H1 (cell line): ENCODE results near the gene CNGB1. TPM values are rescaled to one million over a fixed set of nuclear protein-coding genes. Genes with fewer than 3 reads are reported as not detected.

Source experiments
- CTCF ChIA-PET: fragments of 300-600 bp; sonication (Branson Sonifier 250); formaldehyde crosslinking; loops from one replicate; lab custom pipeline; 2021; ENCODE audit not compliant: partially characterized antibody; lab: Charles Lee
- POLR2A ChIA-PET: fragments of 300-600 bp; sonication (Branson Sonifier 250); formaldehyde crosslinking; loops from one replicate; lab custom pipeline; 2021; ENCODE audit warnings: inconsistent platforms; ENCODE audit not compliant: partially characterized antibody; lab: Charles Lee
- DNase-seq, 2 experiments: peaks; one replicate each; pipeline versions ENCODE4 v3.0.0 to v3.0.0-alpha.2; 2010 to 2022; ENCODE audit warnings: low spot score in 2 of 2, low read depth in 1 of 2, mixed read lengths in 1 of 2
- FAIRE-seq: peaks from 2 replicates; lab custom pipeline; 2011; peaks lifted over from hg19 to GRCh38; lab: Jason Lieb, UNC
- H2AFZ ChIP-seq: 2 replicates; pipeline ENCODE4 v1.8.1; 2012; ENCODE audit warnings: low read length, inconsistent platforms
- H2AK5ac ChIP-seq: 2 replicates; pipeline ENCODE4 v1.6.1; 2013; ENCODE audit warnings: low read depth, low read length
- H2BK120ac ChIP-seq: replicated peaks from 2 replicates; pipeline ENCODE3; 2013; ENCODE audit warnings: low read depth, low read length, inconsistent platforms
- H2BK12ac ChIP-seq: 2 replicates; pipeline ENCODE4 v1.6.1; 2013; ENCODE audit warnings: low read depth, low read length
- H2BK15ac ChIP-seq: 2 replicates; pipeline ENCODE4 v1.6.1; 2013; ENCODE audit warnings: low read length
- H2BK20ac ChIP-seq: 2 replicates; pipeline ENCODE4 v1.6.1; 2013; ENCODE audit warnings: low read length
- H2BK5ac ChIP-seq: 2 replicates; pipeline ENCODE4 v1.6.1; 2013; ENCODE audit warnings: low read depth, low read length
- H3K14ac ChIP-seq: 2 replicates; pipeline ENCODE4 v1.6.1; 2013; ENCODE audit warnings: inconsistent platforms; ENCODE audit not compliant: insufficient read length
- H3K18ac ChIP-seq: 2 replicates; pipeline ENCODE4 v1.6.1; 2013; ENCODE audit warnings: low read length; ENCODE audit errors: extremely low read depth
- H3K23ac ChIP-seq: 2 replicates; pipeline ENCODE4 v1.6.1; 2013; ENCODE audit warnings: inconsistent platforms; ENCODE audit not compliant: insufficient read length
- H3K23me2 ChIP-seq: 2 replicates; pipeline ENCODE4 v1.6.1; 2013; ENCODE audit warnings: low read depth, low read length
- H3K27ac ChIP-seq: 2 replicates; pipeline ENCODE4 v1.6.1; 2011; ENCODE audit warnings: low read depth, low read length, inconsistent platforms
- H3K27me3 ChIP-seq, 4 experiments: replicated peaks in 1 of 4; 1 replicate in 1 of 4; 2 replicates in 3 of 4; pipeline versions ENCODE4 v1.6.1 to v1.8.1; 2011 to 2013; ENCODE audit warnings: low read length in 3 of 4, mild to moderate bottlenecking in 3 of 4, inconsistent platforms in 2 of 4, mixed read lengths in 2 of 4, moderate library complexity in 1 of 4; ENCODE audit not compliant: control insufficient read depth in 3 of 4, insufficient read depth in 3 of 4; ENCODE audit errors: extremely low read depth in 1 of 4
- H3K36me3 ChIP-seq, 4 experiments: 2 replicates each; pipeline versions ENCODE4 v1.6.1 to v1.8.1; 2011 to 2013; ENCODE audit warnings: mild to moderate bottlenecking in 4 of 4, low read length in 3 of 4, moderate library complexity in 2 of 4, control low read depth in 1 of 4, inconsistent platforms in 1 of 4; ENCODE audit not compliant: insufficient read depth in 4 of 4, control insufficient read depth in 2 of 4
- H3K4ac ChIP-seq: replicated peaks from 2 replicates; pipeline ENCODE3; 2013; ENCODE audit warnings: low read length, low read depth, mixed read lengths, inconsistent platforms; ENCODE audit not compliant: insufficient read length
- H3K4me1 ChIP-seq, 4 experiments: replicated peaks in 1 of 4; 1 replicate in 1 of 4; 2 replicates in 3 of 4; pipeline versions ENCODE4 v1.6.1 to v1.8.1; 2011 to 2013; ENCODE audit warnings: low read length in 3 of 4, inconsistent platforms in 2 of 4, mixed read lengths in 1 of 4; ENCODE audit not compliant: insufficient read depth in 4 of 4, control insufficient read depth in 3 of 4
- H3K4me2 ChIP-seq, 2 experiments: 2 replicates each; pipeline versions ENCODE4 v1.6.1 to v1.8.1; 2011 to 2013; ENCODE audit warnings: low read depth in 2 of 2, low read length in 2 of 2, control low read depth in 1 of 2, inconsistent platforms in 1 of 2, mild to moderate bottlenecking in 1 of 2; ENCODE audit not compliant: insufficient read depth in 1 of 2
- H3K4me3 ChIP-seq, 4 experiments: fragments of 200-600, 300-600 bp in 1 of 4; sonication (generic), shearing (Covaris generic), sonication (Bioruptor Twin) in 1 of 4; 2 replicates each; pipeline versions ENCODE4 v1.5.1 to v1.8.1; 2011 to 2016; ENCODE audit warnings: low read length in 4 of 4, low read depth in 3 of 4, control low read depth in 2 of 4, inconsistent platforms in 2 of 4, mild to moderate bottlenecking in 2 of 4, mixed read lengths in 1 of 4, moderate library complexity in 1 of 4; ENCODE audit not compliant: insufficient read depth in 2 of 4; ENCODE audit errors: extremely low read depth in 1 of 4
- H3K56ac ChIP-seq: replicated peaks from 2 replicates; pipeline ENCODE3; 2013; ENCODE audit warnings: low read depth, mild to moderate bottlenecking, mixed read lengths, low read length, inconsistent platforms; ENCODE audit not compliant: insufficient read length
- H3K79me1 ChIP-seq: 2 replicates; pipeline ENCODE4 v1.6.1; 2013; ENCODE audit warnings: low read depth, low read length, control low read depth
- H3K79me2 ChIP-seq, 2 experiments: 2 replicates each; pipeline versions ENCODE4 v1.6.1 to v1.8.1; 2012 to 2013; ENCODE audit warnings: low read length in 2 of 2, mild to moderate bottlenecking in 2 of 2, inconsistent platforms in 1 of 2; ENCODE audit not compliant: insufficient read depth in 2 of 2, control insufficient read depth in 1 of 2
- H3K9ac ChIP-seq, 4 experiments: replicated peaks in 1 of 4; 1 replicate in 1 of 4; 2 replicates in 3 of 4; pipeline versions ENCODE4 v1.6.1 to v1.8.1; 2011 to 2013; ENCODE audit warnings: low read depth in 3 of 4, low read length in 3 of 4, control low read depth in 2 of 4, mild to moderate bottlenecking in 2 of 4, moderate library complexity in 2 of 4, inconsistent platforms in 1 of 4; ENCODE audit errors: extremely low read depth in 1 of 4
- H3K9me3 ChIP-seq, 2 experiments: 2 replicates each; pipeline versions ENCODE4 v1.6.1 to v1.8.1; 2012 to 2013; ENCODE audit warnings: mild to moderate bottlenecking in 2 of 2, moderate library complexity in 2 of 2, control low read depth in 1 of 2, inconsistent platforms in 1 of 2, low read depth in 1 of 2, low read length in 1 of 2, mixed read lengths in 1 of 2; ENCODE audit not compliant: insufficient read depth in 2 of 2
- H4K20me1 ChIP-seq, 2 experiments: replicated peaks in 1 of 2; 2 replicates each; pipeline versions ENCODE3 to v1.8.1; 2011 to 2013; ENCODE audit warnings: inconsistent platforms in 2 of 2, low read length in 2 of 2, mild to moderate bottlenecking in 1 of 2; ENCODE audit not compliant: insufficient read depth in 2 of 2, control insufficient read depth in 1 of 2
- H4K5ac ChIP-seq: 2 replicates; pipeline ENCODE4 v1.6.1; 2013; ENCODE audit warnings: low read length, low read depth, mixed read lengths, inconsistent platforms; ENCODE audit not compliant: insufficient read length
- H4K8ac ChIP-seq: 2 replicates; pipeline ENCODE4 v1.8.0; 2013; ENCODE audit warnings: mild to moderate bottlenecking, moderate library complexity, low read length, inconsistent platforms; ENCODE audit not compliant: insufficient read depth; ENCODE audit errors: extremely low read depth
- H4K91ac ChIP-seq: replicated peaks from 2 replicates; pipeline ENCODE3; 2013; ENCODE audit warnings: low read length, mixed read lengths, inconsistent platforms; ENCODE audit not compliant: insufficient read length
- BCL11A ChIP-seq, 2 experiments: IDR thresholded peaks; one replicate each; pipeline ENCODE4 v1.6.1; 2011; ENCODE audit warnings: low read depth in 2 of 2, low read length in 2 of 2, mild to moderate bottlenecking in 2 of 2
- CTBP2 ChIP-seq: IDR thresholded peaks from 2 replicates; pipeline ENCODE4 v1.7.0; 2011; ENCODE audit warnings: borderline replicate concordance, mild to moderate bottlenecking, moderate library complexity, mixed read lengths, low read length; ENCODE audit not compliant: insufficient read depth, insufficient read length
- GTF2F1 ChIP-seq: IDR thresholded peaks from 2 replicates; pipeline ENCODE4 v1.6.1; 2012; ENCODE audit warnings: low read depth, low read length, improper control_type of control experiment, borderline replicate concordance
- KDM5A ChIP-seq: fragments of 200-600 bp; IDR thresholded peaks from 2 replicates; pipeline ENCODE4 v1.7.1; 2012; ENCODE audit warnings: mild to moderate bottlenecking, low read length, inconsistent platforms, mixed read lengths
- POLR2A ChIP-seq, 2 experiments: IDR thresholded peaks; 1 replicate in 1 of 2; 2 replicates in 1 of 2; pipeline ENCODE4 v1.6.1; 2011; ENCODE audit warnings: low read depth in 2 of 2, low read length in 2 of 2, mild to moderate bottlenecking in 2 of 2; ENCODE audit errors: control extremely low read depth in 1 of 2
- RFX5 ChIP-seq: IDR thresholded peaks from 2 replicates; pipeline ENCODE4 v1.6.1; 2011; ENCODE audit warnings: low read depth, low read length, improper control_type of control experiment, borderline replicate concordance
- RXRA ChIP-seq: IDR thresholded peaks from 2 replicates; pipeline ENCODE4 v1.6.1; 2011; ENCODE audit warnings: low read depth, mild to moderate bottlenecking, low read length, moderate library complexity; ENCODE audit not compliant: insufficient read depth
- YY1 ChIP-seq: IDR thresholded peaks from 2 replicates; pipeline ENCODE4 v1.6.1; 2011; ENCODE audit warnings: low read depth, mild to moderate bottlenecking, low read length
- WGBS, 2 experiments: shearing (Covaris generic) in 1 of 2; methylation state at CpG; one replicate each; pipeline versions ENCODE4 v1.1.6 to v1.1.7; 2013 to 2015; ENCODE audit warnings: low lambda C conversion rate in 2 of 2, mixed read lengths in 2 of 2, inconsistent platforms in 1 of 2, low coverage in 1 of 2, missing lambda C conversion rate in 1 of 2; ENCODE audit not compliant: insufficient replicate concordance in 2 of 2, insufficient coverage in 1 of 2, insufficient read length in 1 of 2; ENCODE audit errors: extremely low coverage in 1 of 2, missing lambda C conversion rate in 1 of 2; 5-methylcytosine and 5-hydroxymethylcytosine counted together
- polyA plus RNA-seq, 7 experiments: library from polyadenylated mRNA; depleted of rRNA in 3 of 7; stranded (reverse) in 5 of 7; unstranded in 2 of 7; fragments of >200 nt in 5 of 7; fragments of 200-250 nt in 2 of 7; gene quantifications; 1 replicate in 5 of 7; 2 replicates in 1 of 7; 4 replicates in 1 of 7; pipeline versions ENCODE4 v1.2.1 to v1.2.3, GENCODE V29; 2011 to 2013; ENCODE audit warnings: missing spikeins in 2 of 7, mixed read lengths in 2 of 7
- total RNA-seq: library from RNA; stranded (reverse); fragmentation: NEBNext Ultra II Directional; extraction: Animal tissue kit (Norgen Biotek cat#: 25700); gene quantifications from 2 replicates; pipeline ENCODE4 v1.2.1, GENCODE V29; 2021
- TF ChIP-seq, protein P1 (sequence below): IDR thresholded peaks from 2 replicates; pipeline ENCODE4 v1.6.1; 2011; ENCODE audit warnings: low read length, improper control_type of control experiment
- TF ChIP-seq, protein P2 (sequence below), 3 experiments: IDR thresholded peaks; 1 replicate in 2 of 3; 2 replicates in 1 of 3; pipeline versions ENCODE4 v1.5.1 to v1.6.1; 2011; ENCODE audit warnings: low read length in 3 of 3, mild to moderate bottlenecking in 3 of 3, inconsistent platforms in 2 of 3, low read depth in 1 of 3, moderate library complexity in 1 of 3; ENCODE audit not compliant: insufficient read depth in 1 of 3; ENCODE audit errors: control extremely low read depth in 1 of 3

Gene CNGB1
- total and polyA plus RNA-seq, 2 of the 8 experiments (the other 6 are each of a cell fraction or from before 2014, with no cell fraction given) = not detected

DNA sequence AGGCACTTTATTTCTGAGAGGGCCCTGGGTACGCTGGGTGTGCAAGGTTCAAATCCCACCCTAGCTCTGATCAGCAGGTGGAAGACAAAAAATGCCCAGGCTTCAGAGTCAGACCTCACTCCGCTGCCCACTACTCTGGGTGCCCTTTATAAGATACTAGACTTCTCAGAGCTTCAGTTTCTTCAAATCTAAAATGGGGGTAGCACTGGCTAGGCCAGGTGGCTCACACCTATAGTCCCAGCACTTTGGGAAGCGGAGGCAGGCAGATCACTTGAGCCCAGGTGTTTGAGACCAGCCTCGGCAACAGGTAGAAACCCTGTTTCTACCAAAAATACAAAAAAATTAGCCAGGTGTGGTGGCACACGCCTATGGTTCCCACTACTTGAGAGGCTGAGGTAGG is 32.0 kb upstream of the CNGB1 start:
- H3K9me3 ChIP-seq = no peaks in the 10 kb centered on the region
- POLR2A ChIA-PET = interaction anchor here (1.6 kb wide), 1 partner anchor 23 kb away, joined by 5 read pairs; the partner anchor contains the start of gene MMP15
- no peaks in the 10 kb centered on the region for H3K79me1 ChIP-seq
- H4K5ac ChIP-seq = no peak overlapping the region
- no peak overlapping the region for H2BK5ac ChIP-seq
- H3K9ac ChIP-seq = no peak overlapping the region
- H3K27me3 ChIP-seq = peaks cover 0 to 3% (median 0%) of the 10 kb centered on the region in 4 experiments; a peak in 2 of 7 replicates
- no peak overlapping the region for H3K4me2 ChIP-seq
- H4K20me1 ChIP-seq = peaks cover 0 to 1% of the 10 kb centered on the region in 2 experiments
- no peak overlapping the region for H3K4me3 ChIP-seq
- peaks cover 0 to 3% of the 10 kb centered on the region in 2 experiments; a peak in 1 of 4 replicates for H3K79me2 ChIP-seq
- no peak overlapping the region for H3K23ac ChIP-seq
- no peak overlapping the region for H2BK20ac ChIP-seq
- peaks cover 0 to 15% (median 8%) of the 10 kb centered on the region in 4 experiments; a peak in 5 of 8 replicates for H3K36me3 ChIP-seq
- H3K27ac ChIP-seq = no peak overlapping the region
- no peak overlapping the region for H3K56ac ChIP-seq
- no peak for DNase-seq
- no peak overlapping the region for H4K8ac ChIP-seq
- WGBS, 2 experiments = 94% methylated on average over 5 of the region's 5 CpGs; no CpG with 5 or more reads in 1 of the 2 experiments
- H2AK5ac ChIP-seq = no peak overlapping the region
- H3K14ac ChIP-seq = no peak overlapping the region
- no peak overlapping the region for H2BK15ac ChIP-seq
- no peak overlapping the region for H3K4ac ChIP-seq
- FAIRE-seq = no peak
- no peak overlapping the region for H3K18ac ChIP-seq
- no peak overlapping the region for H2BK120ac ChIP-seq
- peaks cover 7% of the 10 kb centered on the region for H3K23me2 ChIP-seq
- no peak overlapping the region for H2BK12ac ChIP-seq
- peaks cover 5 to 8% (median 7%) of the 10 kb centered on the region in 4 experiments; a peak in 6 of 7 replicates for H3K4me1 ChIP-seq
- no peak overlapping the region for H2AFZ ChIP-seq
- CTCF ChIA-PET = interaction anchor here (0.7 to 26.3 kb wide), 3 partner anchors 88 to 280 kb away, joined by 3 to 305 read pairs (median 3); no protein-coding TSS in a partner anchor
- no peak overlapping the region for H4K91ac ChIP-seq
- TF ChIP-seq POLR2A (IDR thresholded peaks at IDR 0.05; ENCODE audit: control extremely low read depth in 1 of 2, low read depth in 2 of 2, low read length in 2 of 2) (no peak), GTF2F1 (no peak), RFX5 (no peak), CTBP2 (no peak), RXRA (no peak), YY1 (no peak), BCL11A (IDR thresholded peaks at IDR 0.05; ENCODE audit: low read depth in 2 of 2, low read length in 2 of 2) (no peak), KDM5A (no peak)
- TF ChIP-seq, protein P1, sequence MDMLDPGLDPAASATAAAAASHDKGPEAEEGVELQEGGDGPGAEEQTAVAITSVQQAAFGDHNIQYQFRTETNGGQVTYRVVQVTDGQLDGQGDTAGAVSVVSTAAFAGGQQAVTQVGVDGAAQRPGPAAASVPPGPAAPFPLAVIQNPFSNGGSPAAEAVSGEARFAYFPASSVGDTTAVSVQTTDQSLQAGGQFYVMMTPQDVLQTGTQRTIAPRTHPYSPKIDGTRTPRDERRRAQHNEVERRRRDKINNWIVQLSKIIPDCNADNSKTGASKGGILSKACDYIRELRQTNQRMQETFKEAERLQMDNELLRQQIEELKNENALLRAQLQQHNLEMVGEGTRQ = no peak
- TF ChIP-seq, protein P2, sequence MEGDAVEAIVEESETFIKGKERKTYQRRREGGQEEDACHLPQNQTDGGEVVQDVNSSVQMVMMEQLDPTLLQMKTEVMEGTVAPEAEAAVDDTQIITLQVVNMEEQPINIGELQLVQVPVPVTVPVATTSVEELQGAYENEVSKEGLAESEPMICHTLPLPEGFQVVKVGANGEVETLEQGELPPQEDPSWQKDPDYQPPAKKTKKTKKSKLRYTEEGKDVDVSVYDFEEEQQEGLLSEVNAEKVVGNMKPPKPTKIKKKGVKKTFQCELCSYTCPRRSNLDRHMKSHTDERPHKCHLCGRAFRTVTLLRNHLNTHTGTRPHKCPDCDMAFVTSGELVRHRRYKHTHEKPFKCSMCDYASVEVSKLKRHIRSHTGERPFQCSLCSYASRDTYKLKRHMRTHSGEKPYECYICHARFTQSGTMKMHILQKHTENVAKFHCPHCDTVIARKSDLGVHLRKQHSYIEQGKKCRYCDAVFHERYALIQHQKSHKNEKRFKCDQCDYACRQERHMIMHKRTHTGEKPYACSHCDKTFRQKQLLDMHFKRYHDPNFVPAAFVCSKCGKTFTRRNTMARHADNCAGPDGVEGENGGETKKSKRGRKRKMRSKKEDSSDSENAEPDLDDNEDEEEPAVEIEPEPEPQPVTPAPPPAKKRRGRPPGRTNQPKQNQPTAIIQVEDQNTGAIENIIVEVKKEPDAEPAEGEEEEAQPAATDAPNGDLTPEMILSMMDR (IDR thresholded peaks at IDR 0.05; ENCODE audit: control extremely low read depth in 1 of 3, insufficient read depth in 1 of 3, low read depth in 1 of 3, low read length in 3 of 3) = no peak
